Kidney (tissue), 14 donors: ENCODE results near the gene TRIO. TPM values are rescaled to one million over a fixed set of nuclear protein-coding genes. Genes with fewer than 3 reads are reported as not detected.

Source experiments
- DNase-seq, 5 donors: peaks; one replicate each; pipeline ENCODE4 v3.0.0-alpha.2; 2013 to 2020
- FAIRE-seq: peaks from 2 replicates; lab custom pipeline; 2012; peaks lifted over from hg19 to GRCh38; lab: Jason Lieb, UNC
- H3K27ac ChIP-seq, 2 donors: one replicate each; pipeline ENCODE4 v1.7.0; 2013; ENCODE audit warnings: low read depth in 2 of 2, low read length in 2 of 2, inconsistent platforms in 1 of 2
- H3K27me3 ChIP-seq: one replicate; pipeline ENCODE4 v1.7.1; 2013; ENCODE audit warnings: low read length, inconsistent platforms; ENCODE audit not compliant: control insufficient read depth, insufficient read depth
- H3K36me3 ChIP-seq, 3 donors: one replicate each; pipeline versions ENCODE4 v1.7.0 to v1.7.1; 2013; ENCODE audit warnings: low read length in 3 of 3, control low read depth in 1 of 3, inconsistent platforms in 1 of 3; ENCODE audit not compliant: insufficient read depth in 3 of 3, control insufficient read depth in 2 of 3
- H3K4me1 ChIP-seq, 3 donors: one replicate each; pipeline versions ENCODE4 v1.7.0 to v1.7.1; 2013; ENCODE audit warnings: low read length in 3 of 3, inconsistent platforms in 1 of 3, low read depth in 1 of 3; ENCODE audit not compliant: control insufficient read depth in 2 of 3, insufficient read depth in 2 of 3
- H3K4me3 ChIP-seq, 3 donors: one replicate each; pipeline versions ENCODE4 v1.7.0 to v1.8.1; 2013; ENCODE audit warnings: low read length in 3 of 3, control low read depth in 1 of 3, inconsistent platforms in 1 of 3
- H3K9ac ChIP-seq, 3 donors: one replicate each; pipeline versions ENCODE4 v1.7.0 to v1.7.1; 2013; ENCODE audit warnings: low read length in 3 of 3, control low read depth in 1 of 3, inconsistent platforms in 1 of 3
- H3K9me3 ChIP-seq, 3 donors: one replicate each; pipeline versions ENCODE4 v1.7.0 to v1.7.1; 2013; ENCODE audit warnings: low read length in 3 of 3, control low read depth in 1 of 3, inconsistent platforms in 1 of 3; ENCODE audit not compliant: control insufficient read depth in 2 of 3, insufficient read depth in 1 of 3
- intact Hi-C: fragments of 100-400 bp; cut with DNase I; formaldehyde crosslinking; loops from one replicate; pipeline ENCODE4 v1.11.1; 2022
- polyA plus RNA-seq: library from polyadenylated mRNA; stranded (reverse); fragments of 350-450 nt; fragmentation: Illumina TruSeq; extraction: RNeasy Lipid Tissue Mini Kit (QIAGEN cat#74804); gene quantifications from one replicate; pipeline ENCODE4 v1.2.3, GENCODE V29; 2014; ENCODE audit warnings: low read depth, low replicate concordance; ENCODE audit not compliant: insufficient read depth
- total RNA-seq: library from RNA; stranded (reverse); fragmentation: NEBNext Ultra II Directional; extraction: Animal tissue kit (Norgen Biotek cat#: 25700); gene quantifications from one replicate; pipeline ENCODE4 v1.2.1, GENCODE V29; 2021
- TF ChIP-seq, protein P1 (sequence below): IDR thresholded peaks from 3 replicates; pipeline ENCODE4 v1.5.1; 2012; ENCODE audit warnings: mild to moderate bottlenecking, moderate library complexity, borderline replicate concordance; ENCODE audit not compliant: insufficient read depth; ENCODE audit errors: extremely low read depth
- donor health status: control.
- donor health status: control.
- donor health status: control.
- donor health status: control.
- donor health status: control.
- donor health status: DM: yes; HTN: yes; CAD: no.
- donor health status: Normal renal cell carcinoma (clear cell type).

TRIO gene
- total and polyA plus RNA-seq, 2 donors from 2014 or later: 9.5 to 149 TPM

DNA sequence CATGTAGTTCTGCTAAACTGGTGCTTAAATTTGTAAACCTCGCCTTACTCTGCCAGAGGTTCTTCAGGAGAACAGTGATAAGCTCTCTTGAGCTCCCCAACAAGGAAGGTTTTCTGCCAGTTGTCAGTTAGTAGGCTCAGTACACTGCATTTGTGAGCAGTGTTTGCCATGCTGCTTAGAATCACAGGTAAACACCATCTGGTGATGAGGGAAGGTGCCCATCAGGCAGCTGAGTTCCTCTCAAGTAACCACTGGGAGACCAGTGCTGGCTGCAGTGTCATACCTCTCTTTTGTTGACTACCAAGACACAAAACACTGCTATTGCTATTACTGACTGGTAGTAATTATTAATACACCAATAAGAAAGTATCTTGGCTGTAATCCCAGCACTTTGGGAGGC is 252.3 kb downstream of the TRIO start:
- Histone ChIP-seq H3K4me3 (no peak overlapping the region), H3K27me3 (no peaks in the 10 kb centered on the region), H3K9me3 (no peaks in the 10 kb centered on the region), H3K9ac (no peak overlapping the region), H3K4me1 (peaks cover 0 to 15% (median 3%) of the 10 kb centered on the region in 3 donors), H3K27ac (no peak overlapping the region), H3K36me3 (peaks cover 14 to 35% (median 16%) of the 10 kb centered on the region in 3 donors)
- intact Hi-C loops: no loop called here
- DNase-seq (no peak), FAIRE-seq (no peak)
- TF ChIP-seq, protein P1, sequence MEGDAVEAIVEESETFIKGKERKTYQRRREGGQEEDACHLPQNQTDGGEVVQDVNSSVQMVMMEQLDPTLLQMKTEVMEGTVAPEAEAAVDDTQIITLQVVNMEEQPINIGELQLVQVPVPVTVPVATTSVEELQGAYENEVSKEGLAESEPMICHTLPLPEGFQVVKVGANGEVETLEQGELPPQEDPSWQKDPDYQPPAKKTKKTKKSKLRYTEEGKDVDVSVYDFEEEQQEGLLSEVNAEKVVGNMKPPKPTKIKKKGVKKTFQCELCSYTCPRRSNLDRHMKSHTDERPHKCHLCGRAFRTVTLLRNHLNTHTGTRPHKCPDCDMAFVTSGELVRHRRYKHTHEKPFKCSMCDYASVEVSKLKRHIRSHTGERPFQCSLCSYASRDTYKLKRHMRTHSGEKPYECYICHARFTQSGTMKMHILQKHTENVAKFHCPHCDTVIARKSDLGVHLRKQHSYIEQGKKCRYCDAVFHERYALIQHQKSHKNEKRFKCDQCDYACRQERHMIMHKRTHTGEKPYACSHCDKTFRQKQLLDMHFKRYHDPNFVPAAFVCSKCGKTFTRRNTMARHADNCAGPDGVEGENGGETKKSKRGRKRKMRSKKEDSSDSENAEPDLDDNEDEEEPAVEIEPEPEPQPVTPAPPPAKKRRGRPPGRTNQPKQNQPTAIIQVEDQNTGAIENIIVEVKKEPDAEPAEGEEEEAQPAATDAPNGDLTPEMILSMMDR: no peak

DNA sequence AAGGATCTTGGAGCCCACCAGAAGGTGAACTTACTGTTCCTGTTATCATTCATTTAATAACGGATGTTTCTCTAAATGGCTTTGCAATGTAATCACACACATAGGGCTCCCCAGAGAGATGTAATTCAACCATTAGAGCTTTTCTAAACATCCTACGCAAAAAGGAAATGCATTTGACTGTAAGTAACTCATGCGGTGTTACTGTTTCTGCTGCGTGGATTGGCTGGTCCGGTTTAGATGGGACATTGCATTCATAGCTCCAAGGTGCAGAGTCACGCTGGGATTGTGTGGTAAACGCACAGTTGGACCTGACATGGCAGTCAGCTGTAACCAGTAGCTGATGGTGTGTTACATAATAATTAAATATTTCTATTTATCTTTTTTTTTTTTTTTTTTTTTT is 252.9 kb downstream of the TRIO start:
- DNase-seq (peak in 1 of 5 donors; percentile 58), FAIRE-seq (no peak)
- Histone ChIP-seq H3K4me3 (no peak overlapping the region), H3K9me3 (no peaks in the 10 kb centered on the region), H3K27ac (no peak overlapping the region), H3K9ac (no peak overlapping the region), H3K36me3 (peaks cover 10 to 34% (median 12%) of the 10 kb centered on the region in 3 donors), H3K27me3 (no peaks in the 10 kb centered on the region), H3K4me1 (peaks cover 0 to 16% (median 3%) of the 10 kb centered on the region in 3 donors)
- intact Hi-C loops: no loop called here
- TF ChIP-seq, protein P1: no peak

DNA sequence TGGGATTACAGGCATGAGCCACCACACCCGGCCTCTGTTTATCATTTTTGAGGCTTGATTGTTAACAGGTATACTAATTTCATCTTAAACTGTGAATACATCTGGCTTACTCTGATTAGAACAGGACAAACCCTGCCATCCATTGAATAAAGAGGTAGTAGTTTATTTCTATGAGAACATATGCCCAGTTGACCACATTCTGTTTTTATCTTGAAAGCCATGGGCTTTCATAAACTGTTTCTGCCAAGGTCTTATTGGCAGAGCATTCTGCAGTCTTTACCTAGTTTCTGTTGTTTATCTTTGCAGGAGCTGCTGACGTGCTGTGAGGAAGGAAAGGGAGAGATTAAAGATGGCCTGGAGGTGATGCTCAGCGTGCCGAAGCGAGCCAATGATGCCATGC is 253.6 kb downstream of the TRIO start:
- TF ChIP-seq, protein P1: no peak
- FAIRE-seq (no peak), DNase-seq (no peak)
- Histone ChIP-seq H3K9me3 (no peaks in the 10 kb centered on the region), H3K9ac (no peak overlapping the region), H3K36me3 (peaks cover 9 to 29% (median 10%) of the 10 kb centered on the region in 3 donors), H3K27ac (no peak overlapping the region), H3K4me1 (peaks cover 0 to 16% (median 3%) of the 10 kb centered on the region in 3 donors), H3K27me3 (no peaks in the 10 kb centered on the region), H3K4me3 (no peak overlapping the region)
- intact Hi-C loops: no loop called here

DNA sequence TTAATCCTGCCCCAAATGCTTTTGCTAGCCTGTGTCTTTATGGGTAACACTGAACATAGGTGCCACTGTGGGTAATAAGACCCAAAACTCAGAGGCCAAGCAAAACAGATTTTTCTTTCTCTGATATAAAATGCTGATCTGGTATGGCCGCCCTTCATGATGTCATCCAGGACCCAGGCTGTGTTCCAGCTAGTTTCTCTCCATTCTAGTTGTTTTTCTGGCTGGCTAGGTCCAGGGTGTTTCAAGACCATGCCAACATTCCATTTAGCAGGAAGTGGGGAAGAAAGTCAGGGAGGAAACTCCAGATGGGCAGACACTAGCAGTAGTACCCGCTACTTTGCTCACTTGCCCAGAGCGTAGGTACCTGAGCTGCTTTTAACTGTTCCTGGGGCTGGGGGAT is 254.6 kb downstream of the TRIO start:
- FAIRE-seq (no peak), DNase-seq (no peak)
- Histone ChIP-seq H3K4me3 (no peak overlapping the region), H3K27ac (peak overlapping the region; percentile 36 to 41), H3K4me1 (peaks cover 0 to 16% (median 3%) of the 10 kb centered on the region in 3 donors), H3K9ac (no peak overlapping the region), H3K36me3 (peaks cover 9 to 26% (median 10%) of the 10 kb centered on the region in 3 donors), H3K9me3 (no peaks in the 10 kb centered on the region), H3K27me3 (no peaks in the 10 kb centered on the region)
- intact Hi-C loops: no loop called here
- TF ChIP-seq, protein P1: no peak
